ENCODE data around the gene VILL. TPM values are rescaled to one million over a fixed set of nuclear protein-coding genes. Genes with fewer than 3 reads are reported as not detected.
A peak's percentile ranks its signal among the peaks of the same experiment; 100 is the strongest.

Gene VILL
- total RNA-seq, 1 experiment from 2014 or later = 1.2 TPM

DNA sequence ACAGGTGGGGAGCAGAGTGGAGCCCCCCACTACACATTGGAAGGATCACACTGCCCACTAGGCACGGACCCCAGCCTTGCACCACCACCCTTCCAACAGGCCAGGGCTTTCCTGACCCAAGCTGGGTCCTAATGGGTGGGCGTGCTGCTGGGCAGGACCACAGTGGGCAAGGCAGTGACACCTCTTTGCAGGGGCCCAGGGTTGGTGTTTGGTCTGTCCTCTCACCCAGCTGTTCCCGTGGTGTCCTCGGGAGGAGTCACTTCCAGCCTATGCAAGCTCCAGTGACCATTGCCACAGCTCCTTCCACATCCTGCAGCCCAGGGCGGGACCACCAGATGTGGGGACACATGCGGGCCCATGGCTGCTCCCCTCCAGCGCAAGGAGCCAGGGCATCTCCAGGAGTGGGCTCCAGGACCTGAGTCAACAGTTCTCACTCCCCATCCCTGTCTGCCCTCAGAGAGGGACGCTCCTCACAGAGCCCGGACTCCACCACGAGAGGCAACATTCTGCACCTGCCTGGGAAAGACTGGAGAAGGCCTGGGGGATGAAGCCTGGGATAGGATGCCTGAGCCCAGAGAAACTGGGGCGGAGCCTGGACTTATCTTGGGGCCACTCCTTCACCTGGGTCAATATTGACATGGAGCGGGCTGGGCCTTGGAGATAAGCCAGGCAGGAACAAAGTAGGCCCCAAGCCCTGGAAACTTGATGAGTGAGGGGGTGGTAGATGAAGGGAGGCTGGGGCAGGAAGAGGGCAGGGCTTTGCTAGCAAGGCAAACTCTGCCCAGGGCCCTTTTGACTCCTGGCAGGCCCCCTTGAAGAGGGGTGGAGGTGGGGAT, 3.9 kb upstream of the VILL start:
- POLR2A ChIA-PET = no interaction called here
- H3K9ac ChIP-seq (ENCODE audit: low read length) = no peak overlapping the region
- H3K9me3 ChIP-seq (ENCODE audit: control insufficient read depth in 1 of 2, insufficient read depth in 1 of 2, low read depth in 1 of 2, low read length in 2 of 2) = no peaks in the 10 kb centered on the region
- no TSS peak for BruUV-seq (replicated peaks)
- H3K4me1 ChIP-seq (ENCODE audit: control insufficient read depth in 1 of 2, insufficient read depth in 2 of 2, low read length in 2 of 2) = peaks cover 10 to 15% of the 10 kb centered on the region in 2 experiments; a peak in 2 of 4 replicates
- RAD21 ChIA-PET (ENCODE audit: low non-redundant PET in 1 of 2, low total read pairs in 2 of 2, uncharacterized antibody in 2 of 2, unreplicated experiment in 2 of 2) = no interaction called here
- TF ChIP-seq, protein P1, sequence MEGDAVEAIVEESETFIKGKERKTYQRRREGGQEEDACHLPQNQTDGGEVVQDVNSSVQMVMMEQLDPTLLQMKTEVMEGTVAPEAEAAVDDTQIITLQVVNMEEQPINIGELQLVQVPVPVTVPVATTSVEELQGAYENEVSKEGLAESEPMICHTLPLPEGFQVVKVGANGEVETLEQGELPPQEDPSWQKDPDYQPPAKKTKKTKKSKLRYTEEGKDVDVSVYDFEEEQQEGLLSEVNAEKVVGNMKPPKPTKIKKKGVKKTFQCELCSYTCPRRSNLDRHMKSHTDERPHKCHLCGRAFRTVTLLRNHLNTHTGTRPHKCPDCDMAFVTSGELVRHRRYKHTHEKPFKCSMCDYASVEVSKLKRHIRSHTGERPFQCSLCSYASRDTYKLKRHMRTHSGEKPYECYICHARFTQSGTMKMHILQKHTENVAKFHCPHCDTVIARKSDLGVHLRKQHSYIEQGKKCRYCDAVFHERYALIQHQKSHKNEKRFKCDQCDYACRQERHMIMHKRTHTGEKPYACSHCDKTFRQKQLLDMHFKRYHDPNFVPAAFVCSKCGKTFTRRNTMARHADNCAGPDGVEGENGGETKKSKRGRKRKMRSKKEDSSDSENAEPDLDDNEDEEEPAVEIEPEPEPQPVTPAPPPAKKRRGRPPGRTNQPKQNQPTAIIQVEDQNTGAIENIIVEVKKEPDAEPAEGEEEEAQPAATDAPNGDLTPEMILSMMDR (IDR thresholded peaks at IDR 0.05 in 2 of 3, conservative IDR thresholded peaks at IDR 0.05 in 1 of 3; ENCODE audit: borderline replicate concordance in 1 of 3, insufficient read depth in 1 of 3, low read depth in 2 of 3, low read length in 2 of 3) = no peak
- TF ChIP-seq SP1 (IDR thresholded peaks at IDR 0.05; ENCODE audit: low read depth) (no peak), TCF7L2 (IDR thresholded peaks at IDR 0.05; ENCODE audit: borderline replicate concordance, extremely low read depth, insufficient read depth, insufficient read length) (no peak), SRF (IDR thresholded peaks at IDR 0.05; ENCODE audit: low read depth) (no peak), ELF1 (IDR thresholded peaks at IDR 0.05; ENCODE audit: borderline replicate concordance, low read depth) (no peak), SIN3A (IDR thresholded peaks at IDR 0.05; ENCODE audit: low read depth) (no peak), EZH2 (IDR thresholded peaks at IDR 0.05) (no peak), JUND (IDR thresholded peaks at IDR 0.05) (no peak), CBX3 (IDR thresholded peaks at IDR 0.05; ENCODE audit: low read depth) (no peak)
- TF ChIP-seq, protein P2, sequence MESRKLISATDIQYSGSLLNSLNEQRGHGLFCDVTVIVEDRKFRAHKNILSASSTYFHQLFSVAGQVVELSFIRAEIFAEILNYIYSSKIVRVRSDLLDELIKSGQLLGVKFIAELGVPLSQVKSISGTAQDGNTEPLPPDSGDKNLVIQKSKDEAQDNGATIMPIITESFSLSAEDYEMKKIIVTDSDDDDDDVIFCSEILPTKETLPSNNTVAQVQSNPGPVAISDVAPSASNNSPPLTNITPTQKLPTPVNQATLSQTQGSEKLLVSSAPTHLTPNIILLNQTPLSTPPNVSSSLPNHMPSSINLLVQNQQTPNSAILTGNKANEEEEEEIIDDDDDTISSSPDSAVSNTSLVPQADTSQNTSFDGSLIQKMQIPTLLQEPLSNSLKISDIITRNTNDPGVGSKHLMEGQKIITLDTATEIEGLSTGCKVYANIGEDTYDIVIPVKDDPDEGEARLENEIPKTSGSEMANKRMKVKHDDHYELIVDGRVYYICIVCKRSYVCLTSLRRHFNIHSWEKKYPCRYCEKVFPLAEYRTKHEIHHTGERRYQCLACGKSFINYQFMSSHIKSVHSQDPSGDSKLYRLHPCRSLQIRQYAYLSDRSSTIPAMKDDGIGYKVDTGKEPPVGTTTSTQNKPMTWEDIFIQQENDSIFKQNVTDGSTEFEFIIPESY (IDR thresholded peaks at IDR 0.05; ENCODE audit: extremely low read depth, insufficient replicate concordance, low read length) = no peak
- TF ChIP-seq, protein P3, sequence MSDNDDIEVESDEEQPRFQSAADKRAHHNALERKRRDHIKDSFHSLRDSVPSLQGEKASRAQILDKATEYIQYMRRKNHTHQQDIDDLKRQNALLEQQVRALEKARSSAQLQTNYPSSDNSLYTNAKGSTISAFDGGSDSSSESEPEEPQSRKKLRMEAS (IDR thresholded peaks at IDR 0.05) = no peak
- TF ChIP-seq, protein P4, sequence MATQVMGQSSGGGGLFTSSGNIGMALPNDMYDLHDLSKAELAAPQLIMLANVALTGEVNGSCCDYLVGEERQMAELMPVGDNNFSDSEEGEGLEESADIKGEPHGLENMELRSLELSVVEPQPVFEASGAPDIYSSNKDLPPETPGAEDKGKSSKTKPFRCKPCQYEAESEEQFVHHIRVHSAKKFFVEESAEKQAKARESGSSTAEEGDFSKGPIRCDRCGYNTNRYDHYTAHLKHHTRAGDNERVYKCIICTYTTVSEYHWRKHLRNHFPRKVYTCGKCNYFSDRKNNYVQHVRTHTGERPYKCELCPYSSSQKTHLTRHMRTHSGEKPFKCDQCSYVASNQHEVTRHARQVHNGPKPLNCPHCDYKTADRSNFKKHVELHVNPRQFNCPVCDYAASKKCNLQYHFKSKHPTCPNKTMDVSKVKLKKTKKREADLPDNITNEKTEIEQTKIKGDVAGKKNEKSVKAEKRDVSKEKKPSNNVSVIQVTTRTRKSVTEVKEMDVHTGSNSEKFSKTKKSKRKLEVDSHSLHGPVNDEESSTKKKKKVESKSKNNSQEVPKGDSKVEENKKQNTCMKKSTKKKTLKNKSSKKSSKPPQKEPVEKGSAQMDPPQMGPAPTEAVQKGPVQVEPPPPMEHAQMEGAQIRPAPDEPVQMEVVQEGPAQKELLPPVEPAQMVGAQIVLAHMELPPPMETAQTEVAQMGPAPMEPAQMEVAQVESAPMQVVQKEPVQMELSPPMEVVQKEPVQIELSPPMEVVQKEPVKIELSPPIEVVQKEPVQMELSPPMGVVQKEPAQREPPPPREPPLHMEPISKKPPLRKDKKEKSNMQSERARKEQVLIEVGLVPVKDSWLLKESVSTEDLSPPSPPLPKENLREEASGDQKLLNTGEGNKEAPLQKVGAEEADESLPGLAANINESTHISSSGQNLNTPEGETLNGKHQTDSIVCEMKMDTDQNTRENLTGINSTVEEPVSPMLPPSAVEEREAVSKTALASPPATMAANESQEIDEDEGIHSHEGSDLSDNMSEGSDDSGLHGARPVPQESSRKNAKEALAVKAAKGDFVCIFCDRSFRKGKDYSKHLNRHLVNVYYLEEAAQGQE (IDR thresholded peaks at IDR 0.05; ENCODE audit: low read depth) = no peak
- no peaks in the 10 kb centered on the region for H3K27me3 ChIP-seq (ENCODE audit: insufficient read depth, low read length)
- DNase-seq (ENCODE audit: low read depth, low spot score) (no peak), ATAC-seq (peak; percentile 37)
- peak overlapping the region; percentile 17; the same call in 1 of the 2 replicates for H3K4me2 ChIP-seq (ENCODE audit: low read length)
- H3K4me3 ChIP-seq (replicated peaks in 1 of 2; ENCODE audit: low read depth in 1 of 2, low read length in 2 of 2) = no peak overlapping the region
- H3K9me2 ChIP-seq (ENCODE audit: insufficient read depth) = no peaks in the 10 kb centered on the region
- no peaks in the 10 kb centered on the region for H4K20me1 ChIP-seq (ENCODE audit: insufficient read depth)
- H3K27ac ChIP-seq (ENCODE audit: low read depth, low read length) = no peak overlapping the region
- no peaks in the 10 kb centered on the region for H3K79me2 ChIP-seq (ENCODE audit: insufficient read depth, low read length)
- intact Hi-C loops (cut with micrococcal nuclease) = no loop called here
- no peaks in the 10 kb centered on the region for H3K36me3 ChIP-seq (ENCODE audit: control insufficient read depth in 1 of 2, insufficient read depth in 2 of 2, low read length in 2 of 2)
- CTCF ChIA-PET = interaction anchor here (1.3 to 1.8 kb wide), 4 partner anchors 10 to 131 kb away, joined by 4 to 8 read pairs (median 5); no protein-coding TSS in a partner anchor
- H2AFZ ChIP-seq (ENCODE audit: low read depth, low read length, poor library complexity, severe bottlenecking) = no peak overlapping the region
